ENCODE measurements around the gene WHRN.

Gene WHRN

GRCh38 chr9:114404531-114404930 lies 100.7 kb downstream of the WHRN start:
- DNase-seq (ENCODE audit: insufficient read length, low spot score) (no peak), FAIRE-seq (no peak)

- FAIRE-seq = no peak
- no peak for DNase-seq (ENCODE audit: insufficient read length, low spot score)
Observed at GRCh38 chr9:114403153-114403756, 102.0 kb downstream of the WHRN start.

GRCh38 chr9:114401344-114401743 lies 103.9 kb downstream of the WHRN start:
- DNase-seq (ENCODE audit: insufficient read length, low spot score) (no peak), FAIRE-seq (no peak)

DNA sequence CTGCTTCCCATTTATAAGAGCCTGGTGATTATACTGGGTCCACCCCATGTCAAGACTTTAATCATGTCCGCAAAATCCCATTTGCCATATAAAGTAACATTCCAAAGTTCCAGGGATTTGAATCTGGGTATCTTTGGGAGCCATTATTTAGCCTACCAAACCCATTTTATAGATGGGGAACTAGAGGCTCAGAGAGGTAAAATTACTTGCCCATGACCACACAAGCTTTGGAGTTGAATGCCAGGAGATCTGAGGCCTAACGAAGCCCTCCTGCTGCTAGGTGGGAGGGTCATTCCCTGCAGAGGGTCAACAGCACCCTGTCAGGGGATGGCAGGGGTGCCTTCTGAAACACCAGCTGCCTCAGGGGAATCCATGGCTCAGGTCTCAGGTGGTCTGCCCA lies 104.5 kb downstream of the WHRN start:
- DNase-seq (ENCODE audit: insufficient read length, low spot score) (no peak), FAIRE-seq (no peak)

GRCh38 chr9:114400219-114400618 lies 105.1 kb downstream of the WHRN start:
- FAIRE-seq (no peak), DNase-seq (ENCODE audit: insufficient read length, low spot score) (no peak)

DNA sequence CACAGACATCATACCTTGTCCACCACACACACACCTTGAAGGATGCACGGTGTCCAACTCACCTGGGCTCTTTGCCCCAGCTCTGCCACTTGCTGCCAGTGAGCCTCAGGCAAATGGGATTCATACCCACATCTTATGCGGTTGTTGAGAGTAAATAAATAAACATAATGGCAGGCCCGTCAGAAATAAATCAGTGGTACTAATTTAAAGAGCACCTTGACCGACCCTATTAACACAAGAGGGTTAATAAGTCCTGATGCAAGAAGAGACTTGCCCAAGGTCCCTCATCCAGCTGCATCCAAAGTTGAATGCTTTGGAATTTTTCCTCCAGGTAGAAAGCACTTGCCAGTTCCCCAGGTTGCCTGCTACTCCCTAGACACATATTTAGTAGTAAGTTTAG lies 105.9 kb downstream of the WHRN start:
- DNase-seq (ENCODE audit: insufficient read length, low spot score) (no peak), FAIRE-seq (no peak)

DNA sequence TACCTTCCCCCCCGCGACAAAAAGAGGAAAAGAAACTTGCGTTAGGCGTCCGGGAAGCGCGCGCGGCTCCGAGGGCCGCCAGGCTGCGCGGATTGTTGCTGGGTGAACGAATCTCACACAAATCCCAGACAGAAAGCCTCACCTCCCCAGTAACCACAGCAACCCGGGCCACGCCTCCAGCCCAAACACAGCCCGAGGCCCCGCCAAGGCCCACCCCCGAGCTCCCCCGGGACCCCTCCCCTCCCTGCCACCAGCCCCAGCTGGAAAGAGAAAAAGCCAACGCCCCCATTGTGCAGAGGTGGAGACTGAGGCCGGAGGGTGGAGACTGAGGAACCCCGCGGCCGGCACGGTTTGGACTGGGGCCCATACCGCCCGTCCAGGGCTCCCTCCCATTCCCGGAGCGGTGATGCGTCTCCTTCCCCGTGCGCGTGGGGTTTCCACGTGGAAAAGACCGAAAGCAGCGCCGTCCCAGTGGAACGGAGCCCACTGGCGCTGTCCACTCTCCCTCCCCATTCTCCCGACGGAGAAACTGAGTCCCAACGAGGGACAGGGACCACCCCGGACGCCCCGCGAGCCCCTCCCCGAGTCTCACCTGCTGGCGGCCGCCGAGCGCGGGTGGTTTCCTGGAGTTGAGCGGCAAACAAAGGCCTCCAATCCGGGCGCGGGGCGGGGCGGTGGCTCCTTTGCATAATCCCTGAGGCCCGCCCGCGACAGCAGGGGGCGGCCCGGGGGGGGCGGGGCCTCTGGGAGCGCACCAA lies 107.2 kb downstream of the WHRN start:
- no peak for FAIRE-seq
- peak; percentile 85 for DNase-seq (ENCODE audit: insufficient read length, low spot score)

DNA sequence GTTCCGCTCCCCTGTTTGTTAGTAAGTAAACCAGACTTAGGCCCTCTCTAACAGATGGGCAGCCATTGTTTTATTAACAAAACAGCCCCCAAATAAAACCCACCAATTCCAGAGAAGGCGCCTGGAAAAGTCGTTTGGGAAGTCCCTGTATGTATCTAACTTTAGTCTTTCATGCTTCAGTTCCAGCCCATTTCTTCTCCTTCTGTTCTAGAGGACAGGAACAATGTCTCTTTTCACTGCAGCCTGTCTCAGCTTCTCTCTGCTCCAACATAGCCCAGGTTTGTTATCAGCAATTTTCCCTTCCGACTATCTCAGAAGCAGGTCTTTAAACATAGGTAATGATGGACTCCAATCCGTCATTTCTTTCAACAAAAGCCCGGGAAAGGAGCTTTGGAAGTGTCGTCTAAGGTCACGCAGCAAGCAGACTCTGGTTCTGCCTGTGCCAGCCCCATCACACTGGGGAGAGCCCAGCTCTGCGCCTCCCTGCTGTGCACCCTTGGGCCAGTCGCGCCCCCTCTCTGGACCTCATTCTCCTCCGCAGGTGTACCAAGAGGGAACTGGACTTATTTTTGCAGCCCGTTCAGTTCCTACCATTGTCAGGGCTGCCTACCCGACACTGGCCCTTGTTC lies 107.9 kb downstream of the WHRN start:
- FAIRE-seq (no peak), DNase-seq (ENCODE audit: insufficient read length, low spot score) (no peak)

DNA sequence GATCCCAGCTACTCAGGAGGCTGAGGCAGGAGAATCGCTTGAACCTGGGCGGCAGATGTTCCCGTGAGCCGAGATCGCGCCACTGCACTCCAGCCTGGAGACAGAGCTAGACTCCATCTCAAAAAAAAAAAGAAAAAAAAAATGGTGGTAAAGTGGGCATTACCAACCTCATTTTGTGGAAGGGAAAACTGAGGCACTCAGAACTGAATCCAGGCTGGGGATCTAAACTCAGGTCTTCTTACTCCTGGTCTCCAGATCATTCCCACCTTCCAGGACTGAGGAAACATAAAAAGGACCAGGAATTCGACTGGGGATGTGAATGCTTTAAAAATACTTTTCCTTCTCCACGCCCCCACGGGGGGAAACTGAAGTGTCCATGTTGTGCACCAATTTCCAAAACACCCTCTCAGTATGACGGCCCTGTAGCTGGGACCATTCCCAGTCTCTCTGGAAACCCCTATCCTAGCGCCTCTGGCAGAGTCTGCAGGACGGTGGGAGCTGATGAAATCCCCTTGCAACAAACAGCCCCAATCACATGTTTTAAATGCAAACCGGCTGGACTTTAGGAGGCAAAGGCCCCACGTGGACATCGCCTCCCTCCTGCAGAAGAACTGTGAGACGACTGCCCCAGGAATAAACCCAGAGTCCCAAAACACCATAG lies 108.6 kb downstream of the WHRN start:
- FAIRE-seq = no peak
- no peak for DNase-seq (ENCODE audit: insufficient read length, low spot score)

DNA sequence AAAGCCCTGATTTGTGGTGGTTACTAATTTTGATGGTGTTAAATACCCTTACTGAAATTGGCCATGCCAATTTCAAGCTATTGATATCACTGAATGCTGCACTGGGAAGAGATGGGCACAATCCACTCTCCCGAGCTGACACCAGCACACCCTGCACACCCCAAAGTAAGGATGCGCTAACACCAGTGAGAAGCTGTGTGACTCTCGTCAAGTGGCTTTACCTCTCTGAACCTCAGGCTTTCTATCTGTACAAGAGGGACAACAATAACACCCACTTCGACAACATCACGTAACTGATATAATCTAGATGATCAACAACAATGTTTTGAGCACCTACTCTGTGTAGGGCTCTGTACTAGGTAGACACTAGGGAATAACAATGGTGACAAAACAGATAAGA lies 109.5 kb downstream of the WHRN start:
- FAIRE-seq (no peak), DNase-seq (ENCODE audit: insufficient read length, low spot score) (no peak)

GRCh38 chr9:114395334-114395617 lies 110.0 kb downstream of the WHRN start:
- no peak for FAIRE-seq
- DNase-seq (ENCODE audit: insufficient read length, low spot score) = no peak

- FAIRE-seq (no peak), DNase-seq (ENCODE audit: insufficient read length, low spot score) (no peak)
Observed at GRCh38 chr9:114394523-114395333, 110.5 kb downstream of the WHRN start.

DNA sequence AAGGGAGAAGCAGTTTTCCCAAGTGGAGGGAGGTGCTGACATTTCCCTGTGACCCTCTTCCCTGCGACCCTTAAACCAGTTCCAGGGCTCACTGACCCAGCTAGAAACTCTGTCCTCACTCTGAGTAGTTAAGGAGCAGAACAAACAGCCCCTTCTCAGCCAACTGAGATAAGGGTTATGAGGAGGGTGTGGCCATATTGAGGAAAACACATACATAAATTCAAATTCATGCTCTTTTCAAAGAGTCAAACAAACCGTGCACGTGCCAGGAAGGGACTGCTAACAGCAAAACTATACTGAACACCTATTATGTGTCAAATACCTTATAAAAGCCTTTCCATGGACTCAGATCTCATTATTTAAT lies 112.5 kb downstream of the WHRN start:
- FAIRE-seq = no peak
- DNase-seq (ENCODE audit: insufficient read length, low spot score) = no peak

DNA sequence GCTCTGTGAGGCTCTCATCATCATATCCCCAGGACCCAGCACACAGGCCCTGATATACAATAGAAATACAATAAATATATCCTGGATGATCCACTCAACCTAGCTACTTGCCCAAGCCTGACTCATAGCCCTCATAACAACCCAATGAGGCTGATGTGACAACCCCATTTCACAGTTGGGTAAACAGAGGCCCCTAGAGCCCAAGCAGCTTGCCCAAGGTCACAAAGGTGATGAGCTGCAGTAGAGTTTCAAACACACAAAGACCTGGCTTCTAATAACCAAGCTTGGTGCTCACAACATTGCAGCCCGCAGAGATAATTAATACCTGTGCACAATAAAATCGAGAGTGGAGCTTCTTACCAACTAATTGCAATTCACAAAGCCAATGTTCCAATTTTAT lies 114.3 kb downstream of the WHRN start:
- DNase-seq (ENCODE audit: insufficient read length, low spot score) = no peak
- FAIRE-seq = no peak

GRCh38 chr9:114389612-114390368 lies 115.5 kb downstream of the WHRN start:
- FAIRE-seq = no peak
- no peak for DNase-seq (ENCODE audit: insufficient read length, low spot score)

GRCh38 chr9:114388764-114389375 lies 116.4 kb downstream of the WHRN start:
- FAIRE-seq (no peak), DNase-seq (ENCODE audit: insufficient read length, low spot score) (no peak)

DNA sequence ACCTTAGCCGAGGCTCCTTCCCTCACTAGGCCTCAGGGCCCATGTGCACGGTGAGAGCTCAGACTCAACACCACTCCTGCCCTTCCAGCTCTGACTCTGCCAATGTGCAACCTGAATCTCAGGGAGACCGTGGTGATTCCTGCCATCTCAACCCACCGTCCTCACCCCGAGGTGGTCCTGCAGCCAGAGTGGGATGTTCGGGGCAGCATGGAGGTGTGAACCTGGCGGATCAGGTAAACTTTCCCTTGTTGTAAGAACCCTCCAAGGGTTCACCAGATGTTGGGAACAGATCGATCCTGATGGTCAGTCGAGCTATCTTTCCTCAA lies 117.0 kb downstream of the WHRN start:
- FAIRE-seq (no peak), DNase-seq (ENCODE audit: insufficient read length, low spot score) (no peak)

- FAIRE-seq (no peak), DNase-seq (ENCODE audit: insufficient read length, low spot score) (peak; percentile 35)
Observed at GRCh38 chr9:114387680-114388356, 117.5 kb downstream of the WHRN start, which contains the start of gene AKNA. Gene AKNA, minus strand, starts transcription at chr9:114387982. Its CDS starts 6,649 bp downstream, at chr9:114381333.

DNA sequence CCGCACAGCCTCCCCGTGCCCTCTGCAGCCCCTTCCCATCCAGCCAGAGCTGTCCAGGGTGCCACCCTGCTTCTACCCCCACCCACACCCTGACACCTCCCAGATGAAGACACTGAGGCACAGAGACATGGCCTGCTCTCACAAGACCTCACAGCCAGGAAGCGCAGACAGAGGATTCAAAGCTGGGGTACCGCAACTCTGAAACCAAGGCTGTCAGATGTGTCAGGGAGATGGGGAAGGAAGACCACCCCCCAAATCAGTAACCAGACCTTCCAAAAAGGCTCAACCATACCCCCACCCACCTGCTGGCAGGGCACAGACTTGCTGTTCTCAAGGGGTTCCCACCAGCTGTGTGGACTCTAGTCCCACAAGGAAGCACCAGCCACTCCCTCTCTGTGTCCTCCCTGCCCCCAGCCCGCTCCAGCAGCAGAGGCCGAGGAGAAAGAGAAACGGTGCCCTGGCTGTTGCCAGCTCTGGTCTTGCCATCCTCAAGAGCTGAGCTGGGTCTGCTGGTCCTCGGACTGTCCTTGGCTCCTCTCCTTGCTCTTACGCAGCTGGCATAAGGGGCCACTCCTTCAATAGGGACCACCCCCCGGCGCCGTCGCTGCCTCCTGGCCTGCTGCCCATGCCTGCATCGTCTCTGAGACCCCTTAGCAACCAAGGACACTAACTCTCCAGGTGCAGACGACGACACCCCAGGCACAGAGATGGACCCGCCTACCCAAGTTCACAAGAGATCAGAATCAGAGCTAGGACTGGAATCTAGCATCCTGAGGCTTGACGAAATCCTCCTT lies 118.2 kb downstream of the WHRN start:
- no peak for DNase-seq (ENCODE audit: insufficient read length, low spot score)

More for the DNA sequence above, 118.2 kb downstream of the WHRN start:
- no peak for FAIRE-seq
